Upper lobe of left lung (tissue), 6 donors: ENCODE data around the gene AGAP1. TPM values are rescaled to one million over a fixed set of nuclear protein-coding genes. Genes with fewer than 3 reads are reported as not detected.

Experiments
- ATAC-seq, 2 donors: fragments of 200-7000 bp; cut with Tn5 transposase; one replicate each; pipeline ENCODE4 v1.9.1; 2022; ENCODE audit warnings: mild to moderate bottlenecking in 2 of 2, moderate library complexity in 2 of 2; ENCODE audit not compliant: low FRiP score in 2 of 2
- DNase-seq, 2 donors: peaks; one replicate each; pipeline ENCODE4 v3.0.0-alpha.2; 2019 to 2020
- H3K27ac ChIP-seq, 4 donors: fragments of 200-600 bp; sonication (generic); one replicate each; pipeline ENCODE4 v1.5.1; 2016 to 2019
- H3K27me3 ChIP-seq, 4 donors: fragments of 200-600 bp; sonication (generic); one replicate each; pipeline ENCODE4 v1.5.1; 2017 to 2019
- H3K36me3 ChIP-seq, 4 donors: fragments of 200-600 bp; sonication (generic); one replicate each; pipeline ENCODE4 v1.5.1; 2016 to 2019
- H3K4me1 ChIP-seq, 4 donors: fragments of 200-600 bp; sonication (generic); one replicate each; pipeline ENCODE4 v1.5.1; 2018 to 2019
- H3K4me3 ChIP-seq, 4 donors: fragments of 200-600 bp; sonication (generic); one replicate each; pipeline ENCODE4 v1.5.1; 2017 to 2019; ENCODE audit warnings: mild to moderate bottlenecking in 2 of 4, moderate library complexity in 1 of 4
- H3K9me3 ChIP-seq, 4 donors: fragments of 200-600 bp; sonication (generic); one replicate each; pipeline ENCODE4 v1.5.1; 2018 to 2019
- CTCF ChIP-seq, 6 experiments: fragments of 450-650 bp in 4 of 6; fragments of 200-600 bp in 2 of 6; sonication (generic) in 2 of 6; IDR thresholded peaks; one replicate each; pipeline ENCODE4 v1.5.1; 2016 to 2019; ENCODE audit warnings: antibody characterized with exemption in 6 of 6
- EP300 ChIP-seq, 4 donors: sonication (generic); formaldehyde crosslinking; IDR thresholded peaks; one replicate each; pipeline ENCODE4 v1.5.1; 2017; ENCODE audit warnings: antibody characterized with exemption in 4 of 4, control low read depth in 2 of 4
- POLR2A ChIP-seq, 4 donors: fragments of 450-650 bp; IDR thresholded peaks; one replicate each; pipeline ENCODE4 v1.5.1; 2016 to 2017; ENCODE audit warnings: antibody characterized with exemption in 4 of 4, mild to moderate bottlenecking in 2 of 4
- POLR2AphosphoS5 ChIP-seq, 2 donors: sonication (generic); formaldehyde crosslinking; IDR thresholded peaks; one replicate each; pipeline ENCODE4 v1.5.1; 2017; ENCODE audit warnings: antibody characterized with exemption in 2 of 2
- WGBS, 2 donors: methylation state at CpG; one replicate each; pipeline ENCODE4 v1.1.5; 2017 to 2018; 5-methylcytosine and 5-hydroxymethylcytosine counted together
- total RNA-seq, 6 donors: library from RNA; depleted of rRNA in 4 of 6; stranded (reverse); fragments of >200 nt in 4 of 6; gene quantifications; one replicate each; pipeline versions ENCODE4 v1.1.0 to v1.2.1, GENCODE V29; 2016 to 2021
- donor health status: DM: no; HTN: no; CAD: no; lungs with moderate emphysema.
- donor health status: DM: no; HTN: yes; CAD: no; lungs with severe emphysema.

AGAP1 gene
- total RNA-seq, 6 donors from 2014 or later: 25.5 to 45.1 (median 30.7) TPM

GRCh38 chr2:235979753-235980435, 486.1 kb downstream of the AGAP1 start:
- Histone ChIP-seq H3K36me3 (peaks cover 0 to 11% (median 3%) of the 10 kb centered on the region in 4 donors), H3K9me3 (no peaks in the 10 kb centered on the region), H3K27me3 (no peaks in the 10 kb centered on the region), H3K4me3 (no peak overlapping the region), H3K4me1 (no peaks in the 10 kb centered on the region), H3K27ac (no peak overlapping the region)
- ATAC-seq: no peak
- 84 to 90% methylated on average over 15 of the region's 15 CpGs for whole genome bisulfite sequencing, 2 donors
- DNase-seq: no peak
- TF ChIP-seq POLR2AphosphoS5 (IDR thresholded peaks at IDR 0.05): no peak
- no peak for TF ChIP-seq EP300 (IDR thresholded peaks at IDR 0.05)
- no peak for TF ChIP-seq POLR2A (IDR thresholded peaks at IDR 0.05)
- no peak for TF ChIP-seq CTCF (IDR thresholded peaks at IDR 0.05)

GRCh38 chr2:235981631-235982030, 487.8 kb downstream of the AGAP1 start:
- Histone ChIP-seq H3K27me3 (no peaks in the 10 kb centered on the region), H3K36me3 (peaks cover 0 to under 1% (median 0%) of the 10 kb centered on the region in 4 donors), H3K27ac (no peak overlapping the region), H3K4me3 (no peak overlapping the region), H3K9me3 (no peaks in the 10 kb centered on the region), H3K4me1 (no peaks in the 10 kb centered on the region)
- WGBS, 2 donors: 69 to 80% methylated on average over 15 of the region's 15 CpGs
- DNase-seq (no peak), ATAC-seq (no peak)
- TF ChIP-seq POLR2AphosphoS5 (IDR thresholded peaks at IDR 0.05) (no peak), POLR2A (IDR thresholded peaks at IDR 0.05) (no peak), CTCF (IDR thresholded peaks at IDR 0.05) (no peak), EP300 (IDR thresholded peaks at IDR 0.05) (no peak)

- no peak for ATAC-seq
- Histone ChIP-seq H3K4me3 (no peak overlapping the region), H3K9me3 (no peaks in the 10 kb centered on the region), H3K36me3 (no peaks in the 10 kb centered on the region), H3K4me1 (no peaks in the 10 kb centered on the region), H3K27me3 (no peaks in the 10 kb centered on the region), H3K27ac (no peak overlapping the region)
- no peak for DNase-seq
- WGBS, 2 donors: 88 to 95% methylated on average over 4 of the region's 4 CpGs
- no peak for TF ChIP-seq POLR2A (IDR thresholded peaks at IDR 0.05)
- no peak for TF ChIP-seq POLR2AphosphoS5 (IDR thresholded peaks at IDR 0.05)
- TF ChIP-seq EP300 (IDR thresholded peaks at IDR 0.05): no peak
- no peak for TF ChIP-seq CTCF (IDR thresholded peaks at IDR 0.05)
Measured at GRCh38 chr2:235983016-235983415, 489.2 kb downstream of the AGAP1 start.

- WGBS, 2 donors: 92 to 96% methylated on average over 6 of the region's 6 CpGs
- no peak for ATAC-seq
- H3K27ac ChIP-seq: no peak overlapping the region
- no peaks in the 10 kb centered on the region for H3K36me3 ChIP-seq
- no peaks in the 10 kb centered on the region for H3K9me3 ChIP-seq
- no peaks in the 10 kb centered on the region for H3K27me3 ChIP-seq
- no peak for TF ChIP-seq POLR2A (IDR thresholded peaks at IDR 0.05)
- no peak for TF ChIP-seq CTCF (IDR thresholded peaks at IDR 0.05)
- TF ChIP-seq EP300 (IDR thresholded peaks at IDR 0.05): no peak
- no peak for TF ChIP-seq POLR2AphosphoS5 (IDR thresholded peaks at IDR 0.05)
- no peaks in the 10 kb centered on the region for H3K4me1 ChIP-seq
- DNase-seq: no peak
- no peak overlapping the region for H3K4me3 ChIP-seq
Measured at GRCh38 chr2:235984552-235984951, 490.7 kb downstream of the AGAP1 start.

- Histone ChIP-seq H3K4me1 (no peaks in the 10 kb centered on the region), H3K36me3 (no peaks in the 10 kb centered on the region), H3K27ac (no peak overlapping the region), H3K4me3 (no peak overlapping the region), H3K9me3 (no peaks in the 10 kb centered on the region), H3K27me3 (no peaks in the 10 kb centered on the region)
- DNase-seq (no peak), ATAC-seq (no peak)
- 71 to 76% methylated on average over 1 of the region's 1 CpG for WGBS, 2 donors
- no peak for TF ChIP-seq POLR2A (IDR thresholded peaks at IDR 0.05)
- no peak for TF ChIP-seq EP300 (IDR thresholded peaks at IDR 0.05)
- TF ChIP-seq POLR2AphosphoS5 (IDR thresholded peaks at IDR 0.05): no peak
- no peak for TF ChIP-seq CTCF (IDR thresholded peaks at IDR 0.05)
Measured at GRCh38 chr2:235986361-235986760, 492.5 kb downstream of the AGAP1 start.
